Activated T-cell treated with anti-CD3 and anti-CD28 coated beads, Interleukin-2, amount 50 U/mL, for 4 hours (primary cell): ENCODE results near the gene ERBB4. TPM values are rescaled to one million over a fixed set of nuclear protein-coding genes. Genes with fewer than 3 reads are reported as not detected.

Experiments used
- ATAC-seq, 2 donors: fragments of 200-7000 bp; cut with Tn5 transposase; one replicate each; pipeline ENCODE4 v1.10.0; 2021
- DNase-seq: peaks from one replicate; pipeline ENCODE4 v3.0.0-alpha.2; 2020
- H3K27me3 Mint-ChIP-seq: one replicate; pipeline ENCODE4 v1.8.0; 2021; ENCODE audit warnings: low read depth, mixed read lengths
- H3K36me3 Mint-ChIP-seq: one replicate; pipeline ENCODE4 v1.8.0; 2022; ENCODE audit warnings: mixed read lengths; ENCODE audit not compliant: insufficient read depth
- H3K4me1 Mint-ChIP-seq: one replicate; pipeline ENCODE4 v1.8.0; 2021; ENCODE audit warnings: low read depth, mixed read lengths
- H3K4me3 Mint-ChIP-seq: one replicate; pipeline ENCODE4 v1.8.0; 2021; ENCODE audit warnings: mild to moderate bottlenecking, moderate library complexity, mixed read lengths
- H3K9me3 Mint-ChIP-seq: one replicate; pipeline ENCODE4 v1.8.0; 2021; ENCODE audit warnings: mixed read lengths
- total RNA-seq, 3 donors: library from RNA; stranded (reverse); gene quantifications; one replicate each; pipeline ENCODE4 v1.2.1, GENCODE V29; 2021

Gene ERBB4
- total RNA-seq, 3 donors from 2014 or later = not detected

DNA sequence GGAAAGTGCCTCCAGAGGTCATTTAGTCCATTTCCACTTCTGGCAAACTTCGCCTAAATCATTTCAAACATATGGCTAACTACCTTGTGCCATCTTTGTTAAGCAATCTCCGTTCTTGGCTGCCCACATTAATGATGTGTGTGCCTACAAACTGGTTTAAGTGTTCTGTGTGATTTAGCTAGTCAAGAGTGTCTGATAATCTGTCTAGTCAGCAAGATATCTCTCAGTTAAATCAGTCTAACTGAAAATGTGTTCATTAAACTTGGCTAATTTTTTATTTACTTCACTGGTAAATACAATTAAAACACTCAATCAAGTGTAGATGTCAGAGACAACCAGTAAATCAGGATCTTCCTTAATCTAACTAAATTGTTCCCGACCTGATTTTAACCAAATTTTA lies 352.4 kb downstream of the ERBB4 start:
- no peaks in the 10 kb centered on the region for H3K4me1 Mint-ChIP-seq
- DNase-seq (no peak), ATAC-seq (no peak)
- H3K27me3 Mint-ChIP-seq = no peaks in the 10 kb centered on the region
- no peak overlapping the region for H3K4me3 Mint-ChIP-seq
- no peaks in the 10 kb centered on the region for H3K36me3 Mint-ChIP-seq
- H3K9me3 Mint-ChIP-seq = peaks cover 6% of the 10 kb centered on the region

DNA sequence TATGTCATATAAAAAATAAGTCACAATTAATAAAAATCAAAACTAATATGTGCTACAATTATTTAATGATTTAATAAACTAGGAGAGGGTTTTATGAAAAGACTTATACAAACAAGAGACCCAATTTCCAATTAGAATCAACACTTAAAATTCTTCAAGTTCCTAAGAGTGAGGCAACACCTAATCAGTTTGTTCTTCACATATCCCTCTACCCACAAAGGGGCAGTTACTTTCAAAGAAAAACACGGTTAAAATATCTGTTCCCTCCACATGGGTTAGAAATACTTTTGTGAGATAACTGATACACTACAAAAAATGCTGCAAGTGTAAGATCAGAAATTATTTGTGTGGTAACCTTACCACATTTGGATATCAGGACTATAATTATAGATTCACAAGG lies 357.0 kb downstream of the ERBB4 start:
- H3K27me3 Mint-ChIP-seq = no peaks in the 10 kb centered on the region
- H3K4me1 Mint-ChIP-seq = no peaks in the 10 kb centered on the region
- no peak for DNase-seq

DNA sequence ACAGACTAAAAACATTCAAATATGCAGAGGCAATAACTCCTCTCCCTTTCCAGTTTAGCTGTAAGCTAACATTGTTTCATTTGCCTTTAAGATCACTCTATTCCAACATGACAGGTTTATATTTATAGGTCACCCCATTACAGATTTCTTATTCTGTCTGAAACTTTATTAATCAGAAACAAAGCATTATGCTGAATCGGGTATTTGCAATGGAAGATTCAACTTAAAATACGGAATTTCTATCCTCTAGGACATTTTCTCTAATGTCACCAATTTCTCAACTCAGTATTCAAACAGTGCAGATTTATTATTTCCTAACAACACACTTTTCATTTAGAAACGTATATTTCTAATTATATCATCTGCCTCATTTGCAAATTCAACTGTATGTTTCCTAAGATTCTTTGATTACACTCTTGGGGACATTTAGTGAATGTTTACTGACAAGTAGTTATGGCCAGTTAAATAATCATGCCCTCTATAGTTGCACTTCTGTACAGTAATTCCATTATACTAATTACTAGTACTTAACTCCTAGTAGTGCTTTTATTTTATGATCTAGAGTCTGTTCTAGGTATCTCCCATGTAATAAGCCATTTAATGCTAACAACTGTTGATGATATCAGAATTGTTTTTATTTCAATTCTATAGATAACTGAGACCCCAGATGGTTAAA lies 358.1 kb downstream of the ERBB4 start:
- no peak for DNase-seq
- H3K4me1 Mint-ChIP-seq = no peaks in the 10 kb centered on the region
- no peaks in the 10 kb centered on the region for H3K36me3 Mint-ChIP-seq
- no peaks in the 10 kb centered on the region for H3K27me3 Mint-ChIP-seq
- no peaks in the 10 kb centered on the region for H3K9me3 Mint-ChIP-seq
- no peak overlapping the region for H3K4me3 Mint-ChIP-seq
- ATAC-seq = no peak

More for the DNA sequence above, 357.0 kb downstream of the ERBB4 start:
- ATAC-seq = no peak
- Mint-ChIP-seq H3K9me3 (no peaks in the 10 kb centered on the region), H3K36me3 (no peaks in the 10 kb centered on the region), H3K4me3 (no peak overlapping the region)

DNA sequence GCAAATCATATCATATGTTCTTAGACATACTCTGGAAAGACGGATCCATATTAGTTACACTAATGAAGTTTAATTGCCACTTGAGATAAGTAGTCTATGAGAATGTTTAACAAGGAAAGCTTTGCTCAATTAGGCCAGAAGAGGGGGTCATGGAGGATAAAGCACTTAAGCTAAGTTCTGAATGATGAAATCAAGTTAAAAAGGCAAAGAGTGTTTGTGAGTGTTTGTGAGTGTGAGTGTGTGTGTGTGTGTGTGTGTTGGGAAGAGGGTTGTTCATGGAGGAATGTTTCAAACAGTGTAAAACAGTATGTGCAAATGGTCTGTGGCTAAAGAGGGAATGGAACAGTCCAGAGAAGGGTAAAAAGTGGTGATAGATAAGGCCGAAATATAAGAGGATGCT lies 360.9 kb downstream of the ERBB4 start:
- Mint-ChIP-seq H3K9me3 (no peaks in the 10 kb centered on the region), H3K36me3 (no peaks in the 10 kb centered on the region), H3K27me3 (no peaks in the 10 kb centered on the region), H3K4me3 (no peak overlapping the region), H3K4me1 (no peaks in the 10 kb centered on the region)
- ATAC-seq = no peak
- DNase-seq = no peak

DNA sequence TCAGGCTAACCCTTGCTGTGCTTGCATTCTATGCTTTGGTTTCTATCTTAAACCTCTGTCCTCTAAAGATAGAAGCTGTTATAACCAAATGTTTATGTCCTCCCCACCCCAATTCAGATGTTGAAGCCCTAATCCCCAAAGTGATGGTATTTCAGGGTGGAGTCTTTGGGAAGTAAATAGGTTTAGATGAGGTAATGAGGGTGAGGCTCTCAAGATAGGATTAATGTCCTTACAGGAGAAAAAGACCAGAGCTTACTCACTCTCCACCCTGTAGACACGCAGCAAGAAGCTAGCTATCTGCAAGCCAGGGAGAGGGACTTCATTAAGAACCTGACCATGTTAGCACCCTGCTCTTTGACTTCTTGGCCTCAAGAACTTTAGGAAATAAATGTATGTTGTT lies 362.5 kb downstream of the ERBB4 start:
- H3K4me1 Mint-ChIP-seq = no peaks in the 10 kb centered on the region
- no peaks in the 10 kb centered on the region for H3K27me3 Mint-ChIP-seq
- ATAC-seq (no peak), DNase-seq (no peak)
- no peak overlapping the region for H3K4me3 Mint-ChIP-seq
- no peaks in the 10 kb centered on the region for H3K36me3 Mint-ChIP-seq
- peaks cover 5% of the 10 kb centered on the region for H3K9me3 Mint-ChIP-seq

DNA sequence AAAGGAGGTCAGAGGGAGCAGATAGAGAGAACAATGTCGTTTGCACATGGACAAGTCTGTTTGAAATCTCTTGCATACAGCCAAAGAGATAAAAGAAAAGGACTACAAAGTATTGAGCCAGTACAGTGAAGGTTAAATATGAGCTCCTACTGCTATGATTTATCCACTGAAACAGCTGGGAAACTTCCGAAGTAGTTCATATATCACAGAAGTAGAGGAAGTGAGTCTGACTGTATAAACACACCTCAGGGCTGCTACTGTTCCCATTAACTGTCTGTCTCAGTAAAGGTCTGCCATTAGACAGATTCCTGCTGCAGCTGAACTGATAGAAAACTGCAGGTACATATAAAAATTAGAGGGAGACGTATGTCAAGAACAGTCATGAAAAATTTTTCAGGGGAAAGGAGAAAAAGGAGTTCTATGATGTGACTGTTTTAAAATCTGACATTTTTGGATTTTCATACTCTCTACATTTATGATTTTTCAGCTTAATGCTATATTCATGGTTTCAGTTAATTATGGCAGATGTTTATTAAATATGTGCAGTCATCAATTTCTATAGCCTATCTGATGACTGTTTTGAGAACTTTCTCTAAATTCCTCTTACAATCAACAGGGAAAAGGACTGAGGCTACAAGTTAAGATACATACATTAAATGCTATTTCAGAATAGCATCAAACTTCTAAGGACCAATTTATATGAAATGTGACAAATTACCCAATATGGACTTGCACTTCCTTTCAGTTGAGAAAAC lies 364.7 kb downstream of the ERBB4 start:
- no peaks in the 10 kb centered on the region for H3K27me3 Mint-ChIP-seq
- H3K4me1 Mint-ChIP-seq = no peaks in the 10 kb centered on the region
- no peaks in the 10 kb centered on the region for H3K36me3 Mint-ChIP-seq
- no peak overlapping the region for H3K4me3 Mint-ChIP-seq
- ATAC-seq (no peak), DNase-seq (no peak)
- peaks cover 9% of the 10 kb centered on the region for H3K9me3 Mint-ChIP-seq

DNA sequence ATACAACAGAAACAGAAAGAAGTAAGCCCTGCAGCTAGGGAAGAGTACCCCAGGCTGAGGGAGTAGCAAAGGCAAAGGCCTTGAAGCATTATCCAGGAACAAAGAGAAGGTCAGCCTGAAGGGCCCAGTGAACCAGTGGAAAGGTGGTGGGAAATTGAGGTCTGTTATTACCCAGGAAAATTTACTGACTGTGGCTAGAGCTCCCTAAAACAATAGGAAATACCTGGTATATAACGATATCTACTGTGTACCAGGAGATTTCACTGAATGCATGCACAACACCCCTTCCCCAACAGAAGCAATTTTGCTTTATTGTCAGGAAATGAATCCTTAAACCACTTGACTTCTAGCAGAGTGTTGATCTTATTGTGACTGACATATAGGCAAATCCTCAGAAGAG lies 365.3 kb downstream of the ERBB4 start:
- H3K9me3 Mint-ChIP-seq = peaks cover 11% of the 10 kb centered on the region
- no peaks in the 10 kb centered on the region for H3K4me1 Mint-ChIP-seq
- H3K27me3 Mint-ChIP-seq = no peaks in the 10 kb centered on the region
- no peak overlapping the region for H3K4me3 Mint-ChIP-seq
- no peak for ATAC-seq
- H3K36me3 Mint-ChIP-seq = no peaks in the 10 kb centered on the region
- DNase-seq = no peak

DNA sequence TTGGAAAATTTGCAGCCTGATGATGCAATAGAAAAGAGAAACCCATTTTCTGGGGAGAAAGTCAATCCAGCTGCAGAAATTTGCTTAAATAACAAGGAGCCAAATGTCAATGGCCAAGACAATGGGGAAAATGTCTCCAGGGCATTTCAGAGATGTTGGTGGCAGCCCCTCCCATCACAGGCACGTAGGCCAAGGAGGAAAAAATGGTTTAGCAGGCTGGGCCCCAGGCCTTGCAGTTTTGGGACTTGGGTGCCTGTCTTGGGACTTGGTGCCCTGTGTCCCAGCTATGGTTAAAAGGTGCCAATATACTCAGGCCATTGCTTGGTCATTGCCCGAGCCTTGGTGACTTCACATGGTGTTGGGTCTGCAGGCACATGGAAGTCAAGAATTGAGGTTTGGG lies 368.2 kb downstream of the ERBB4 start:
- Mint-ChIP-seq H3K4me1 (no peaks in the 10 kb centered on the region), H3K4me3 (no peak overlapping the region), H3K36me3 (no peaks in the 10 kb centered on the region), H3K27me3 (no peaks in the 10 kb centered on the region), H3K9me3 (peaks cover 13% of the 10 kb centered on the region)
- no peak for DNase-seq
- ATAC-seq = no peak

DNA sequence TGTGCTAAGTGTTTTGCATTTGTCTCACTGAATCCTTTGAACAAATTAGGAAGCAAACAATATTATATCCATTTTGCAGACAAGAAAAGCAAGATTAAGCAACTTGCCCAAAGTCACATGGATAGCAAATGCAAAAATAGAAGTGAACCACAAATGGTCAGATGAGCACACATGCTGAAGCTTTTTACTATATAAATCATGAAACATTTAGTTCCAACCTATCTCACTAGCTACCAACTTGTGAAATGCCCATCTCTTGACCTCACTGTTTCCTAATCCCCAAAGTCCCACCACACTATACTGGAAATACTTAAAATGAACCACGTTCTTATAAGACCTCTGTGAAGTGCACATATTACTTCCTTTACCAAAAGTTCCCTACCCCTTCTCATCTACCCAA lies 380.5 kb downstream of the ERBB4 start:
- Mint-ChIP-seq H3K4me3 (no peak overlapping the region), H3K4me1 (no peaks in the 10 kb centered on the region), H3K27me3 (no peaks in the 10 kb centered on the region), H3K36me3 (no peaks in the 10 kb centered on the region), H3K9me3 (no peaks in the 10 kb centered on the region)
- no peak for ATAC-seq
- no peak for DNase-seq

DNA sequence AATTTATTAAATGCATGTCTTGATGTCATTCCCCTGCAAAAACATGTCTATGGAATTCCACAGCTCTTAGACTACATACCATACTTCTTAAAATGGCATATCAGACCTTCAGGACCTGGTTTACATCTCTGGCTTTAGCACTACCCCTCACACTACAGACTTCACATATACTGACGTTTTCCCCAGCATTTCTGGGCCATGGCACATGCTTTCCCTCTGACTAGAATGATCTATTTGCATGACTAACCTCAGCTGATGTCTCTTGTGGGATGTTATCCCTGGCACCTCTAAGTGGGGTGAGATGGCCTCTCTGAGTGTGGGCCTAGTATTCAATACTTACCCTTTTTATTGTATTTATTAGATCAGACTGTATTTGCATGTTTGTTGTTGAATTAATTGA lies 381.6 kb downstream of the ERBB4 start:
- Mint-ChIP-seq H3K4me3 (no peak overlapping the region), H3K36me3 (no peaks in the 10 kb centered on the region), H3K27me3 (no peaks in the 10 kb centered on the region), H3K9me3 (no peaks in the 10 kb centered on the region), H3K4me1 (no peaks in the 10 kb centered on the region)
- no peak for ATAC-seq
- DNase-seq = no peak

DNA sequence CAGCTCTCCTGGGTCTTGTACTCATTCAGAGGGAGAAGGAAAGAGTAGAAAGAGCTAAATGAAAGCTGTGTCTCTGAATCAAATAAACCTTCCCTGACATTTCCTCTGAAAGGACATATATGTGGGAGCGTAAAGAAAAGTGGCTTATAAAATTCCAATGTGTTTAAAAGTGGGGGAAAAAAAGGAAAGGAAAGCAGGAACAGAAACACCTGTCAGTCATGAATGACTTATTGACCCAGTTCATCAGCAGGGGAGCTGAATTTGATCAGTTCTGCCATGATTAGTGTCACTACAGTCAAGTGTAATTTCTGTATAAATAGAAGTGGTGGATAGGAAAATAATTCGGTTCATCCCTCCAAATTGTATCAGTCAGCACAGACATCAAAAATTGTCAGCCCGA lies 382.5 kb downstream of the ERBB4 start:
- H3K27me3 Mint-ChIP-seq = no peaks in the 10 kb centered on the region
- no peaks in the 10 kb centered on the region for H3K36me3 Mint-ChIP-seq
- DNase-seq = no peak
- no peak overlapping the region for H3K4me3 Mint-ChIP-seq
- no peak for ATAC-seq
- no peaks in the 10 kb centered on the region for H3K4me1 Mint-ChIP-seq
- no peaks in the 10 kb centered on the region for H3K9me3 Mint-ChIP-seq

DNA sequence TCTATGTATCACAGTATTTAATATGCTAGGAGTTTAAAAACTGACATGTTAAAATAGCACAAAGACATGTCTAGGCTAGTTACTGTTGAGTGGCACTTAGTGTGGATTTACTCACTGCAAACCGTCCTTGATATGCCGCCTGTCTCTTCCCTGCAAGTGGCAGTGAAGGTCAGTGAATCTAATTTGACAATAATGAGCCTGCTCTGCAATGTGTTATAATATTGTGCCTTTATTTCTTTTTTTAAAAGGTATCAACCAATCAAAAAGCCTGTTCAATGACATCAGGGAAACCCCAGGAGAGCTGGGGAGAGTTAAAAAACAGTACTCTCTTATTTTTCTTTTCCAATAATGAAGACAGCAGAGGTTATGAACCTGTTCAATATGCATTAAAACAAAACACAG lies 384.1 kb downstream of the ERBB4 start:
- DNase-seq (no peak), ATAC-seq (no peak)
- no peak overlapping the region for H3K4me3 Mint-ChIP-seq
- no peaks in the 10 kb centered on the region for H3K27me3 Mint-ChIP-seq
- H3K36me3 Mint-ChIP-seq = no peaks in the 10 kb centered on the region
- H3K4me1 Mint-ChIP-seq = no peaks in the 10 kb centered on the region
- H3K9me3 Mint-ChIP-seq = no peaks in the 10 kb centered on the region

DNA sequence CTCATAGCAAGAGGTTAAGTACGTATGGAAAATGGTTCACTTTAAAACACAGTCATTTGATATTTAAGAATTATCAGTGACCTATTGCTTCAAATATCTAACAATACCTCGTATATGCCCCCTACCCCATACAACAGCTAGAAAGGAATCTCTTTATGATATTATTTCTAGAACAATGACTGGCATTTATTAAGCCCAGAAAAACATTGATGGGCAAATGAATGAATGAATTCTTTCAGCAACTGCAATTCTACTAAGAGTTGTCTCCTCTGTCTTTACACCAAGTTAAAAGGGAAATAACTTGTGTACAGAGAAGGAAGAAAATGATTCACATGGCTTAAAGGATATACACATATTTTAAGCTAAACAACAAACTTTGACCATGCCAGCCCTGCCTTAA lies 384.7 kb downstream of the ERBB4 start:
- ATAC-seq (no peak), DNase-seq (no peak)
- H3K27me3 Mint-ChIP-seq = no peaks in the 10 kb centered on the region
- H3K4me3 Mint-ChIP-seq = no peak overlapping the region
- no peaks in the 10 kb centered on the region for H3K4me1 Mint-ChIP-seq
- no peaks in the 10 kb centered on the region for H3K9me3 Mint-ChIP-seq
- H3K36me3 Mint-ChIP-seq = no peaks in the 10 kb centered on the region

DNA sequence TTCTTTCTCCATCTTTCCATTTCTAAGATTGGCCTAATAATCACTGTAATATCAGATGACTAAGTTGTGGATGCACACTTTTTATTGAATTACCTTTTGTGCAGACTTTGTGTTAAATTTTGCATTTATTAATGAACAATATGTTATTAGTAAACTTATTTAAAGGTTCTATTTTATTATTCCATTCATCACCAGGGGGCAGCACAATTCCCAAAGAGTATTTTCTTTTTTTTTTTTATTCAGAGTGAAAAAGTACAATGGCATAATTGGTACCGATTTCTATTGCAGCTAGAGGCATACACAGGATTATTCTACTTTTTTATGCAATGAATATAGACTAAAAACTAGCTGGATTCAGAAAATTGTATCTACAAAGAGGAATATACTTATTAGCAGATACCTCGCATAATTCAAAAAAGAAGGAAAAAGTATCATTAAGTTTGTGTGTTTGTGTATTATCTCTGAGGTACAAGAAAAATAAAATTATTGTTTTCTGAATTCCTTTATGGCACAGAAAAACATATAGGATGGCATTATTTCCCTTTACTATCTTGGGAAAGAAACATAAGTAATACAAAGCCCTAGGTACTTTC lies 390.6 kb downstream of the ERBB4 start:
- no peaks in the 10 kb centered on the region for H3K27me3 Mint-ChIP-seq
- H3K4me1 Mint-ChIP-seq = no peaks in the 10 kb centered on the region
- no peaks in the 10 kb centered on the region for H3K36me3 Mint-ChIP-seq
- H3K4me3 Mint-ChIP-seq = no peak overlapping the region
- DNase-seq = no peak
- no peaks in the 10 kb centered on the region for H3K9me3 Mint-ChIP-seq
- no peak for ATAC-seq

DNA sequence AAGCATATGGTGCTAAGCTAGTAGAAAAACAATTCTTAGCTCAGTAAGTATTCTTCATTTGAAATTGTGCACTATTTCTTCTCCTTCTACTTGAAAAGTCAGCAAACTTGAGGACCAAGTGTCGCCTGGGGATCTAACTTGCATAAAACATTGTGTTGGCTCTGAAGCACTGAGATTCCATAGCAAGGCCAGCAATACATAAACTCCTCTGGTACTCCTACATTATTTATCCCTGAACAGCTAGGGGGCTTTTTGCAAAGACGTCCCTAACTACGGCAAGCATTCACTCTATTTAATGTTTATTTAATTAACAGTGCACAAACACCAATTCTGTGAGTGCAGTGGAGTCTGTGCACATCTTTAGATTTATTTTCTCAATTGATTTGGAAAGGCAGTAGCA lies 392.2 kb downstream of the ERBB4 start:
- no peaks in the 10 kb centered on the region for H3K4me1 Mint-ChIP-seq
- no peak for ATAC-seq
- H3K27me3 Mint-ChIP-seq = no peaks in the 10 kb centered on the region
- no peaks in the 10 kb centered on the region for H3K36me3 Mint-ChIP-seq
- H3K9me3 Mint-ChIP-seq = no peaks in the 10 kb centered on the region
- no peak for DNase-seq
- H3K4me3 Mint-ChIP-seq = no peak overlapping the region
